Fibroblast of lung (primary cell): ENCODE measurements around the gene MTCH1. TPM values are rescaled to one million over a fixed set of nuclear protein-coding genes. Genes with fewer than 3 reads are reported as not detected.
A peak's percentile ranks its signal among the peaks of the same experiment; 100 is the strongest.

Experiments
- DNase-seq, 2 donors: peaks; one replicate each; pipeline versions ENCODE4 v3.0.0 to v3.0.0-alpha.2; 2010; ENCODE audit warnings: low read depth in 2 of 2
- H2AFZ ChIP-seq: 2 replicates; pipeline ENCODE4 v1.5.1; 2012; ENCODE audit warnings: low read length, control low read depth, inconsistent platforms
- H3K27ac ChIP-seq: 2 replicates; pipeline ENCODE4 v1.5.1; 2011; ENCODE audit warnings: low read length, control low read depth; ENCODE audit not compliant: insufficient read depth
- H3K27me3 ChIP-seq: 2 replicates; pipeline ENCODE4 v1.5.1; 2011; ENCODE audit warnings: mild to moderate bottlenecking, low read length; ENCODE audit not compliant: control insufficient read depth, insufficient read depth
- H3K36me3 ChIP-seq: 2 replicates; pipeline ENCODE4 v1.5.1; 2011; ENCODE audit warnings: low read length; ENCODE audit not compliant: control insufficient read depth, insufficient read depth
- H3K4me1 ChIP-seq: 2 replicates; pipeline ENCODE4 v1.5.1; 2011; ENCODE audit warnings: low read length; ENCODE audit not compliant: control insufficient read depth, insufficient read depth; ENCODE audit errors: extremely low read depth
- H3K4me2 ChIP-seq: 2 replicates; pipeline ENCODE4 v1.5.1; 2011; ENCODE audit warnings: low read length, control low read depth; ENCODE audit not compliant: insufficient read depth; ENCODE audit errors: extremely low read depth
- H3K4me3 ChIP-seq, 4 experiments: fragments of 200-600 bp in 1 of 4; sonication (generic) in 1 of 4; replicated peaks in 1 of 4; 2 replicates each; pipeline ENCODE4 v1.5.1; 2011 to 2016; ENCODE audit warnings: low read length in 4 of 4, low read depth in 3 of 4, mild to moderate bottlenecking in 3 of 4, control low read depth in 2 of 4, inconsistent platforms in 1 of 4, mixed read lengths in 1 of 4; ENCODE audit not compliant: insufficient read depth in 1 of 4; ENCODE audit errors: control extremely low read depth in 1 of 4
- H3K79me2 ChIP-seq: 2 replicates; pipeline ENCODE4 v1.5.1; 2012; ENCODE audit warnings: mild to moderate bottlenecking, low read length, inconsistent platforms; ENCODE audit not compliant: control insufficient read depth, insufficient read depth
- H3K9ac ChIP-seq: 2 replicates; pipeline ENCODE4 v1.5.1; 2011; ENCODE audit warnings: mild to moderate bottlenecking, low read length, control low read depth; ENCODE audit not compliant: insufficient read depth
- H3K9me3 ChIP-seq: 2 replicates; pipeline ENCODE4 v1.5.1; 2012; ENCODE audit warnings: low read depth, low read length; ENCODE audit not compliant: control insufficient read depth, insufficient read depth
- H4K20me1 ChIP-seq: 2 replicates; pipeline ENCODE4 v1.5.1; 2011; ENCODE audit warnings: low read length; ENCODE audit not compliant: control insufficient read depth, insufficient read depth; ENCODE audit errors: extremely low read depth
- CTCF ChIP-seq, 2 donors: IDR thresholded peaks in 1 of 2; conservative IDR thresholded peaks in 1 of 2; 1 replicate in 1 of 2; 2 replicates in 1 of 2; pipeline ENCODE4 v1.5.1; 2011 to 2012; ENCODE audit warnings: low read length in 2 of 2, control low read depth in 1 of 2, inconsistent platforms in 1 of 2, low read depth in 1 of 2, mild to moderate bottlenecking in 1 of 2
- EZH2 ChIP-seq: IDR thresholded peaks from 2 replicates; pipeline ENCODE4 v1.5.1; 2012; ENCODE audit warnings: low read length, control low read depth, mild to moderate bottlenecking; ENCODE audit errors: missing control alignments
- polyA plus RNA-seq, 2 donors: library from polyadenylated mRNA; depleted of rRNA in 1 of 2; stranded (reverse) in 1 of 2; unstranded in 1 of 2; fragments of >200 nt; gene quantifications; 2 replicates each; pipeline ENCODE4 v1.2.1, GENCODE V29; 2011 to 2012; ENCODE audit warnings: missing spikeins in 1 of 2
- total RNA-seq: library from RNA; depleted of rRNA; stranded (reverse); fragments of >200 nt; gene quantifications from 2 replicates; pipeline ENCODE4 v1.2.1, GENCODE V29; 2014

Gene MTCH1
- total and polyA plus RNA-seq, 2 donors (not counting 1 experiment from before 2014, with no cell fraction given) = 131 to 222 TPM

GRCh38 chr6:36980129-36980528 lies 5.9 kb downstream of the MTCH1 start:
- H3K27me3 ChIP-seq = no peaks in the 10 kb centered on the region
- no peak overlapping the region for H3K27ac ChIP-seq
- TF ChIP-seq CTCF (conservative IDR thresholded peaks at IDR 0.05 in 1 of 2, IDR thresholded peaks at IDR 0.05 in 1 of 2; ENCODE audit: low read depth in 1 of 2, low read length in 2 of 2) (no peak), EZH2 (no peak)
- H3K4me2 ChIP-seq = no peak overlapping the region
- H3K9me3 ChIP-seq = no peaks in the 10 kb centered on the region
- H3K9ac ChIP-seq = no peak overlapping the region
- H3K79me2 ChIP-seq = peaks cover 73% of the 10 kb centered on the region
- no peak overlapping the region for H2AFZ ChIP-seq
- DNase-seq = no peak
- peaks cover 23% of the 10 kb centered on the region for H3K36me3 ChIP-seq
- H4K20me1 ChIP-seq = peaks cover 3% of the 10 kb centered on the region
- no peak overlapping the region for H3K4me3 ChIP-seq
- peaks cover 7% of the 10 kb centered on the region for H3K4me1 ChIP-seq

- no peak overlapping the region for H3K4me2 ChIP-seq
These were observed 6.7 kb downstream of the MTCH1 start for GRCh38 chr6:36979347-36979742.

More at GRCh38 chr6:36979347-36979742, 6.7 kb downstream of the MTCH1 start:
- peaks cover 65% of the 10 kb centered on the region for H3K79me2 ChIP-seq
- peak; percentile 28 to 58 for DNase-seq
- H3K27me3 ChIP-seq = no peaks in the 10 kb centered on the region
- H3K9ac ChIP-seq = no peak overlapping the region
- H3K27ac ChIP-seq = no peak overlapping the region
- H2AFZ ChIP-seq = no peak overlapping the region
- TF ChIP-seq EZH2 (no peak), CTCF (conservative IDR thresholded peaks at IDR 0.05 in 1 of 2, IDR thresholded peaks at IDR 0.05 in 1 of 2; ENCODE audit: low read depth in 1 of 2, low read length in 2 of 2) (peak; percentile 74 to 81)
- H4K20me1 ChIP-seq = peaks cover 3% of the 10 kb centered on the region
- H3K4me3 ChIP-seq = no peak overlapping the region
- H3K36me3 ChIP-seq = peaks cover 29% of the 10 kb centered on the region
- peaks cover 7% of the 10 kb centered on the region for H3K4me1 ChIP-seq
- no peaks in the 10 kb centered on the region for H3K9me3 ChIP-seq
